Measurements from ENCODE around the gene MRGPRF. TPM values are rescaled to one million over a fixed set of nuclear protein-coding genes. Genes with fewer than 3 reads are reported as not detected.

MRGPRF gene
- total RNA-seq, 1 experiment from 2014 or later, result not detected

- no TSS peak for BruUV-seq (replicated peaks)
- no peaks in the 10 kb centered on the region for H3K79me2 ChIP-seq (ENCODE audit: low read length)
- H3K4me2 ChIP-seq (ENCODE audit: low read length), result no peak overlapping the region
- ChIA-PET CTCF (interaction anchor here (1.8 kb wide), 1 partner anchor 43 kb away, joined by 6 read pairs; no protein-coding TSS in a partner anchor), POLR2A (ENCODE audit: unreplicated experiment) (interaction anchor here (0.6 kb wide), 1 partner anchor 31 kb away, joined by 3 read pairs; no protein-coding TSS in a partner anchor)
- no peak overlapping the region for H2AFZ ChIP-seq (ENCODE audit: low read length)
- H4K20me1 ChIP-seq (ENCODE audit: low read length), result no peaks in the 10 kb centered on the region
- intact Hi-C loops (cut with micrococcal nuclease), result no loop called here
- no peak for DNase-seq
- H3K36me3 ChIP-seq (ENCODE audit: low read depth, low read length), result no peaks in the 10 kb centered on the region
- TF ChIP-seq CTCF (conservative IDR thresholded peaks at IDR 0.05; ENCODE audit: low read depth, low read length) (no peak), EZH2 (IDR thresholded peaks at IDR 0.05; ENCODE audit: low read length, unreplicated experiment) (no peak), EZH2phosphoT487 (IDR thresholded peaks at IDR 0.05; ENCODE audit: borderline replicate concordance, low read length) (no peak)
- no peak for ATAC-seq
- H3F3A ChIP-seq (ENCODE audit: low read length, unreplicated experiment), result no peaks in the 10 kb centered on the region
- no peak overlapping the region for H3K4me3 ChIP-seq (ENCODE audit: low read length)
- no peaks in the 10 kb centered on the region for H3K9me2 ChIP-seq (replicated peaks; ENCODE audit: low read length)
- H3K4me1 ChIP-seq (ENCODE audit: insufficient read depth, low read length), result no peaks in the 10 kb centered on the region
- no peaks in the 10 kb centered on the region for H3K9me3 ChIP-seq (ENCODE audit: low read length)
- no peak overlapping the region for H3K27ac ChIP-seq (ENCODE audit: low read length)
- no peaks in the 10 kb centered on the region for H3K27me3 ChIP-seq (ENCODE audit: low read length)
- H3K9ac ChIP-seq (ENCODE audit: low read length), result no peak overlapping the region
These were observed 11.6 kb downstream of the MRGPRF start for GRCh38 chr11:69001243-69002081.

- Histone ChIP-seq H3K27me3 (ENCODE audit: low read length) (no peaks in the 10 kb centered on the region), H3K4me3 (ENCODE audit: low read length) (no peak overlapping the region), H2AFZ (ENCODE audit: low read length) (no peak overlapping the region), H3K9me2 (replicated peaks; ENCODE audit: low read length) (no peaks in the 10 kb centered on the region), H3K9ac (ENCODE audit: low read length) (no peak overlapping the region), H4K20me1 (ENCODE audit: low read length) (no peaks in the 10 kb centered on the region), H3K9me3 (ENCODE audit: low read length) (no peaks in the 10 kb centered on the region), H3K4me2 (ENCODE audit: low read length) (no peak overlapping the region), H3K4me1 (ENCODE audit: insufficient read depth, low read length) (no peaks in the 10 kb centered on the region), H3K79me2 (ENCODE audit: low read length) (no peaks in the 10 kb centered on the region), H3K27ac (ENCODE audit: low read length) (no peak overlapping the region), H3K36me3 (ENCODE audit: low read depth, low read length) (no peaks in the 10 kb centered on the region), H3F3A (ENCODE audit: low read length, unreplicated experiment) (no peaks in the 10 kb centered on the region)
- ChIA-PET CTCF (interaction anchor here (1.8 kb wide), 1 partner anchor 43 kb away, joined by 6 read pairs; no protein-coding TSS in a partner anchor), POLR2A (ENCODE audit: unreplicated experiment) (interaction anchor here (0.5 kb wide), 1 partner anchor 674 kb away, joined by 3 read pairs; no protein-coding TSS in a partner anchor)
- intact Hi-C loops (cut with micrococcal nuclease), result no loop called here
- ATAC-seq, result peak; percentile 83
- peak; percentile 63 for DNase-seq
- BruUV-seq (replicated peaks), result no TSS peak
- no peak for TF ChIP-seq EZH2phosphoT487 (IDR thresholded peaks at IDR 0.05; ENCODE audit: borderline replicate concordance, low read length)
- no peak for TF ChIP-seq EZH2 (IDR thresholded peaks at IDR 0.05; ENCODE audit: low read length, unreplicated experiment)
- TF ChIP-seq CTCF (conservative IDR thresholded peaks at IDR 0.05; ENCODE audit: low read depth, low read length), result peak; percentile 61
These were observed 12.2 kb downstream of the MRGPRF start for GRCh38 chr11:69000831-69001242.

GRCh38 chr11:69000391-69000790, 12.7 kb downstream of the MRGPRF start:
- no peak for ATAC-seq
- no peak overlapping the region for H2AFZ ChIP-seq (ENCODE audit: low read length)

More at GRCh38 chr11:69000391-69000790, 12.7 kb downstream of the MRGPRF start:
- TF ChIP-seq EZH2phosphoT487 (IDR thresholded peaks at IDR 0.05; ENCODE audit: borderline replicate concordance, low read length) (no peak), EZH2 (IDR thresholded peaks at IDR 0.05; ENCODE audit: low read length, unreplicated experiment) (no peak), CTCF (conservative IDR thresholded peaks at IDR 0.05; ENCODE audit: low read depth, low read length) (no peak)
- Histone ChIP-seq H3K4me2 (ENCODE audit: low read length) (no peak overlapping the region), H3K4me3 (ENCODE audit: low read length) (no peak overlapping the region), H3K79me2 (ENCODE audit: low read length) (no peaks in the 10 kb centered on the region), H3K9me2 (replicated peaks; ENCODE audit: low read length) (no peaks in the 10 kb centered on the region), H3K27ac (ENCODE audit: low read length) (no peak overlapping the region), H3K36me3 (ENCODE audit: low read depth, low read length) (no peaks in the 10 kb centered on the region), H4K20me1 (ENCODE audit: low read length) (no peaks in the 10 kb centered on the region), H3K4me1 (ENCODE audit: insufficient read depth, low read length) (no peaks in the 10 kb centered on the region), H3K9ac (ENCODE audit: low read length) (no peak overlapping the region), H3K27me3 (ENCODE audit: low read length) (no peaks in the 10 kb centered on the region), H3F3A (ENCODE audit: low read length, unreplicated experiment) (no peaks in the 10 kb centered on the region), H3K9me3 (ENCODE audit: low read length) (no peaks in the 10 kb centered on the region)
- intact Hi-C loops (cut with micrococcal nuclease), result no loop called here
- no TSS peak for BruUV-seq (replicated peaks)
- no peak for DNase-seq
- ChIA-PET POLR2A (ENCODE audit: unreplicated experiment) (interaction anchor here (0.5 kb wide), 1 partner anchor 674 kb away, joined by 3 read pairs; no protein-coding TSS in a partner anchor), CTCF (interaction anchor here (1.8 kb wide), 1 partner anchor 44 kb away, joined by 6 read pairs; no protein-coding TSS in a partner anchor)
